HG02973 (cell line): ENCODE measurements around the gene SSC4D.
"Not testable (repeated sequence)": the region's sequence is repeated elsewhere in the genome, so short reads cannot be mapped to it uniquely, and the experiment has no call there.

Source experiments
- ATAC-seq: cut with Tn5 transposase; IDR thresholded peaks from one replicate; pipeline ENCODE4 v1.9.1; 2021; ENCODE audit warnings: moderate library complexity; ENCODE audit not compliant: unreplicated experiment

SSC4D gene

DNA sequence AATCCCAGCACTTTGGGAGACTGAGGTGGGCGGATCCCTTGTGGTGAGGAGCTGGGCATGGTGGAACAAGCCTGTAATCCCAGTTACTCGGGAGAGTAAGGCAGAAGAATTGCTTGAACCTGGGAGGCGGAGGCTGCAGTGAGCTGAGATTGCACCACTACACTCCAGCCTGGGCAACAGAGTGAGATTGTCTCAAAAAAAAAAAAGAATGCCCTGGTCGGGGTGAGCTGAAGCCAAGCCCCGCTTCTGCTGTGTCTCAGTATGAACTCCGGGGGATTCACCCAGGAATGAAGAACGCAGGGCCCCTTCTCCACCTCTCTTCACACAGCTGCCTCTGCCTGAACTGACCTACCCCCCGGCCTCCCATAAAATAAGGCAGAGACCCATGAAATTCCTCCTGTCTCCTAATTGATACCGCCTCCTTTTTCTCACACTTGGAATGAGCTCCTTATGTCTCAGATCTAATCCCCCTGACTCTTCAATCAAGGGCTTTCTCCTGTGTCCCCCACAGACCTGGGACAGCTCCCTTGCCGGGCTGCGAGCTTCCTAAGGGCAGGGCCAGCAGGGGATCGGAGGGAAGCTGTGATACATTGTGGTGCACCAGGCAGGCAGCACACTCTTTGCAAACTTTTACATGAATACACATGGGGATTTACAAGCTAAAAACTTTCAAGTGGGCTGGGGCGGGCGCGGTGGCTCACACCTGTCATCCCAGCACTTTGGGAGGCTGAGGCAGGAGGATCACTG is 14.3 kb upstream of the SSC4D start:
- no peak for ATAC-seq

DNA sequence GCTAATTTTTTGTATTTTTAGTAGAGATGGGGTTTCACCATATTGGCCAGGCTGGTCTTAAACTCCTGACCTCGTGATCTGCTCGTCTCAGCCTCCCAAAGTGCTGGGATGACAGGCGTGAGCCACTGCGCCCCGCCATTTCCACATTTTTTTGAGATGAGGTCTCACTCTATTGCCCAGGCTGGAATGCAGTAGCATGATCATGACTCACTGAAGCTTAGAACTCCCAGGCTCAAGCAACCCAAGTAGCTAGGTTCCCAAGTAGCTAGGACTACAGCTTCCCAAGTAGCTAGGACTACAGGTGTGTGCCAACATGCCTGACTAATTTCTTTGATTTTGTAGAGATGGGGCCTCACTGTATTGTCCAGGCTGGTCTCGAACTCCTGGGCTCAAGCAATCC is 11.6 kb upstream of the SSC4D start:
- not testable (repeated sequence) for ATAC-seq

DNA sequence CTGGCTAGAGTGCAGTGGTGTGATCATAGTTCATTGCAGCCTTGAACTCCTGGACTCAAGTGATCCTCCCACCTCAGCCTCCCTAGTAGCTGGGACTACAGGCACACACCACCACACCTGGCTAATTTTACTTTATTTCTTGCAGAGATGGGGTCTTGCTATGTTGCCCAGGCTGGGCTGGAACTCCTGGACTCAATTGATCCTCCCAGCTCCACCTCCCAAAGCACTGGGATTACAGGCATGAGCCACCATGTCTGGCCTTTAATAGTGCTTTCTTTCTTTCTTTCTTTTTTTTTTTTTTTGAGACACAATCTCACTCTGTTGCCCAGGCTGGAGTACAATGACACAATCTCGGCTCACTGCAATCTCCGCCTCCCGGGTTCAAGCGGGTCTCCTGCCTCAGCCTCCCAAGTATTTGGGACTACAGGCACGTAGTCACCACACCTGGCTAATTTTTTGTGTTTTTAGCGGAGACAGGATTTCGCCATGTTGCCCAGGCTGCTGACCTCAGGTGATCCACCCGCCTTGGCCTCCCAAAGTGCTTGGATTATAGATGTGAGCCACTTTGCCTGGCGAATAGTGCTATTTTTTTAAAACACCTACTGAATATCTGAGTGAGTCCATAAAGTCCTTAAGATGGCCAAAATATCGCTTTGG is 8.3 kb upstream of the SSC4D start:
- ATAC-seq = not testable (repeated sequence)

DNA sequence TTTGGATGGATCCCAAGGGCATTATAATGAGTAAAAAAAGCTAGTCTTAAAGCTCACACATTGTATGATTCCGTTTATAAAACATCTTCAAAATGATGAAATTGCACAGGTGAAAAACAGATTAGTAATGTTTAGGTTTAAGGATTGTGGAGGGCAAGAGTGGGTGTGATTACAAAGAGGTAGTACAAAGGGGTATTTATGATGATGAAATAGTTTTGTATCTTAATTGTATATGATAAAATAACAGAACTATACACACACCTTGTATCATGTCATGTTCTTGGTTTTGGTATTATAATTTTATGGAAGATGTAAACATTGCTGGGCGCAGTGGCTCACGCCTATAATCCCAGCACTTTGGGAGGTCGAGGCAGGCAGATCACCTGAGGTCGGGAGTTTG is 2.8 kb upstream of the SSC4D start:
- no peak for ATAC-seq

DNA sequence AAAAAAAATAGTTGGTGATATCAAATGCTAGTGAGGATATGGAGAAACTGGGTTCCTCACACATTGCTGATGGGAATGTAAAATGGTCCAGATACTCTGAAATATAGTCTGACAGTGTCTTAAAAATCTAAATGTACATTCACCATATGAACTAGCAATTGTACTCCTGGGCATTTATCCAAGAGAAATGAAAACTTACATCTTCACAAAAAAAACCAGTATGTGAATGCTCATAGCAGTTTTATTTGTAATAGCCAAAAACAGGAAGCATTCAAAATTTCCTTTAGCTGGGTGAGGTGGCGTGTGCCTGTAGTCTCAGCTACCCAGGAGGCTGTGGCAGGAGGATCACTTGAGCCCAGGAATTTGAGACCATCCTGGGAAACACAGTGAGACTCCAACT is 2.1 kb upstream of the SSC4D start:
- ATAC-seq = no peak

DNA sequence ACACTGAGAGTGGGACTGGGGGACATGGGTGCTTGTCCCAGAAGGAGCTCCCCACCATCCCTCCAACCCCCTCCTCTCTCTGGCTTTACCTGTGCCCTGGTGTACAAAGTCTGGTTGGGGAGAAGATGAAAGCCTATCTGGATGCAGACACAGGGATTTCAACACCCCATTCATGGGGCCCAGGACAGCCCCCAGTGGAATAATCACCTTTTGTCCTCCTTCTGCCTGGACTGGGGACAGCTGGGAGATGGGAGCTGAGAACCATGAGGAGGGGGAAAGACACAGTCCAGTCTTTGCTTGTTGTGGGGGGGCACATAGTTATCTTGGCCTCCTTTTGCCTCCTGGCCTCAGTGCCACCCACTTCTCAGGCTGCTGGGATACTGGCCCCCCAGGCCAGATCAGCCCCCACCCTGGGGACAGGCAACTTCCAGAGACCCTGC is 1.4 kb downstream of the SSC4D start:
- ATAC-seq = no peak

DNA sequence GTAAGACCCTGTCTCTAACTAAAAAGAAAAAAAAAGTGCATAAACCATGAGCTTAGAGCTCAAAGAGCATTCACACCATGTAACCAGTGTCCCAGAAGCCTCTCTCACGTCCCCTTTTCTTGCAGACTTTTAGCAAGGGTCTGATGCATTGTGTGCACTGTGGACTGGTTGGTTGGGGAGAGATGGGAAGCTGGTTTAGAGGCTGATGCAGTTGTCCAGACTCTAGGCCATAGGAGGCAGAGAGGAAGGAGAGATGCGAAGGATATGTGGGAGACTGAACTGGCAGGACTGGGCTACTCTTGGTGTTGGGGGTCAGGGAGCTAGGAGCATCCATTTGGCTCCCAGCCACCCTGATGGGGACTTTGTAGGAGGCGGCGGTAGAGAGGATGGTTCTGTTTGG is 1.8 kb downstream of the SSC4D start:
- no peak for ATAC-seq

DNA sequence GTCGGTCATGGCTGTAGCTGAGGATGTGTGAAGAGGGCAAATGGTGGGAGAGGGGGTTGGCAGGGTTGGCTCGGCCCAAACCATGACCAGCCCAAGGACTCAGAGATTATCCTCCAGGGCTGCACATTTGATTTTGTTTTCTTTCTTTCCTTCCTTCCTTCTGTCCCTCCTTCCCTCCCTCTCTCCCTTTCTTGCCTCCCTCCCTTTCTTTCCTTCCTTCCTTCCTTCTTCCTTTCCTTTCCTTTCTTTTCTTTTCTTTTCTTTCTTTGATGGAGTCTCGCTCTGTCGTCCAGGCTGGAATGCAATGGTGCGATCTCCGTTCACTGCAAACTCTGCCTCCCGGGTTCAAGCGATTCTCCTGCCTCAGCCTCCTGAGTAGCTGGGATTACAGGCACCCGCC is 3.8 kb downstream of the SSC4D start:
- no peak for ATAC-seq

DNA sequence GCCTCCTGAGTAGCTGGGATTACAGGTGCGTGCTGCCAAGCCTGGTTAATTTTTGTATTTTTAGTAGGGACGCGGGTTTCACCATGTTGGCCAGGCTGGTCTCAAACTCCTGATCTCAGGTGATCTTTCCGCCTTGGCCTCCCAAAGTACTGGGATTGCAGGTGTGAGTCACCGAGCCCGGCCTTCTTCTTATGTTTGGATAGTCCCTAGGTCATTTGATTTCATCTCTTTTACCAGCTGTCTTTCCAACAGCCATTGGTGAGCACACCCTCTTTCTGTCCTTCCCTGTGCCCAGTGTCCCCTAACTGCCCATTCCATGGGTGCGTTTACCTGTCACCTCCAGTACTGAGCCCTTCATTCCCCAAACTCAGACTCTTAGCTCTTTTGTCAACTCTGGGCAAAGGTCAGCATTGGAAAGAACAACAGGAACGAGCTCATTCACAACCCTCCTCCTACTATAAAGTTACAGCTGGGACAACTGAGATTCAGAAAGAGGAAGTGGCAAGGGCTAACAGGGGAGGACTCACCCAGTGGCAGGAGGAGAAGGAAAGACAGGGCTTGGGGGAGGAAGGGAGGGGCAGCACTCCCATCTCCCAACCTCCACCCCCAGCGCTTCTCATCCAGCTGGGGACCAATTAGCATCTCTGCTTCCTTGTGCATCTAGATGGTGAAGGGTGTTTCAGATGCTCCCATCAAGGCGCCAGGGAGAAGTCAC is 5.6 kb downstream of the SSC4D start:
- ATAC-seq = no peak

DNA sequence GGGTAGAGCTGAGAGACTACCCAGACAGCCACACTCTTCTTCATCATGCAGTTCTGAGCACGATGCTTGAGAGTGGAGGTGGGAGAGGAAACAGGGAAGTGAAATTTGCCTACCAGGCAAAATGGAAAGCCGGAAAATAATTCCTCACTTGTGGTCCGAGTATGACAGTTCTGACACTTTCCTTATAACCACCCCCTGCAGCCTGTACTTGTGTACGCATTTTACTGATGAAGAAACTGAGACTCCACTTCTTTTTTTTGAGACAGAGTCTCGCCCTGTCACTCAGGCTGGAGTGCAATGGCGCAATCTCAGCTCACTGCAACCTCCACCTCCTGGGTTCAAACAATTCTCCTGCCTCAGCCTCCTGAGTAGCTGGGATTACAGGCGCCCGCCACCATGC is 6.4 kb downstream of the SSC4D start:
- ATAC-seq = not testable (repeated sequence)

DNA sequence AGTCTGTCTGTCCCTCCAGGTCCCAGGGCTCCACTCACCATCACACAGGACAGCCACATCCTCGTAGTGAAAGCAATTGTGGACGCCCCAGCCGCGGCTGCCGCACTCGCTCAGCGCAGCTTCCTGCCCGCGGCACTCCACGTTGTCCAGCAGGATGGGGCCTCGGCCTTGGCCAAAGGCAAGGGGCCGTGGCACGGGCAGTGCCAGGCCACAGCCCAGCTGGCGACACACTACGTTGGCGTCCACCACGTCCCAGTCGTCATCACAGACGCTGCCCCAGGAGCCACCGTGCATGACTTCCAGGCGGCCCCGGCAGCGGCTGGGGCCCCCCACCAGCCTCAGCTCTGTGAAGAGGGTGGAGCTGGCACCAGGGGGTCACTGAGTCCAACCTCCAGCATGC is 9.2 kb downstream of the SSC4D start:
- no peak for ATAC-seq

DNA sequence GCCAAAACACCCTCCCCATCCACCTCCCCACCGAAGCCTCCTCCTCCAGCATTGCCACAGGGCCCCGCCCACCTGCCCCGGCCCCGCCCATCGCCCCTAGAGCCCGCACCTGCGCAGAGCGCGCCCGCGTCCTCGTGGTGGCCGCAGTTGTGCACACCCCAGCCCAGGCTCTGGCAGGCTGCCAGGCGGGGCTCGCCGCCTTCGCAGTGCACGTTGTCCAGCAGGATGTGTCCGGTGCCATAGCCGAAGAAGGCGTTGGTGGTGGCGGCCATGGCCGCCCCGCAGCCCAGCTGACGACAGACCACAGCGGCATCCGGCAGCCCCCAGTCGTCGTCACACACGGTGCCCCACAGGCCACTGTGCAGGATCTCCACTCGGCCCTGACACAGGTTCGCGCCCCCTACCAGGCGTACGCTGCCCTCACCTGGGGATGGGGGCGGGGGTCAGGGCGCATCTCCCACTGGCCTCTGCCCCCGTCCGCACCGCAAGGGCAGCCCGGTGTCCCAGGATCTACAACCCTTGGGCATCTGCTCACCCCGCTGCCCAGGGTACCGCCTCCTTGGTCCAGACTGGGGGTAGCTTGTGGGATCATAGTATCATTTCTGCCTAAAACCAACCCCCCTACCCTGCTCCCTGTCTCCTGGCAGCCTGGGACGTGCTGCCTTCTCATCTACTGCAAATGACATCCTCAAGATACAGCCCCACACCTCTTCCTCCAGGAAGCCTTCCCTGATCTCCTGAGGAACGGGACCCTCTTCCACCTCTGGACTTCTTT is 11.9 kb downstream of the SSC4D start:
- ATAC-seq = no peak

DNA sequence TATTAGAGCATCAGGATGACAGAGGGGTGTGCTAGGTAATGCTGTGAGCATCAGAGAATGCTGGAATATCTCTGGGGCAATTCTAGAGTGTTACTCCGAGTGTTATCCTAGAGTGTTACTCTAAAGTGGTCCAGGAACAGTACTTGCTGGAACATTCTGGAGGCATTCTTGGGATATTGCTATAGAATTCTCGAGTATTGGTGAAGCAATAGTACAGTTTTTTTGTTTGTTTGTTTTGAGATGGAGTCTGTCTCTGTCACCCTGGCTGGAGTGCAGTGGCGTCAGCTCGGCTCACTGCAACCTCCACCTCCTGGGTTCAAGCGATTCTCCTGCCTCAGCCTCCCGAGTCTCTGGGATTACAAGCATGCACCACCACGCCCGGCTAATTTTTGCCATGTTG is 12.6 kb downstream of the SSC4D start:
- ATAC-seq = no peak

DNA sequence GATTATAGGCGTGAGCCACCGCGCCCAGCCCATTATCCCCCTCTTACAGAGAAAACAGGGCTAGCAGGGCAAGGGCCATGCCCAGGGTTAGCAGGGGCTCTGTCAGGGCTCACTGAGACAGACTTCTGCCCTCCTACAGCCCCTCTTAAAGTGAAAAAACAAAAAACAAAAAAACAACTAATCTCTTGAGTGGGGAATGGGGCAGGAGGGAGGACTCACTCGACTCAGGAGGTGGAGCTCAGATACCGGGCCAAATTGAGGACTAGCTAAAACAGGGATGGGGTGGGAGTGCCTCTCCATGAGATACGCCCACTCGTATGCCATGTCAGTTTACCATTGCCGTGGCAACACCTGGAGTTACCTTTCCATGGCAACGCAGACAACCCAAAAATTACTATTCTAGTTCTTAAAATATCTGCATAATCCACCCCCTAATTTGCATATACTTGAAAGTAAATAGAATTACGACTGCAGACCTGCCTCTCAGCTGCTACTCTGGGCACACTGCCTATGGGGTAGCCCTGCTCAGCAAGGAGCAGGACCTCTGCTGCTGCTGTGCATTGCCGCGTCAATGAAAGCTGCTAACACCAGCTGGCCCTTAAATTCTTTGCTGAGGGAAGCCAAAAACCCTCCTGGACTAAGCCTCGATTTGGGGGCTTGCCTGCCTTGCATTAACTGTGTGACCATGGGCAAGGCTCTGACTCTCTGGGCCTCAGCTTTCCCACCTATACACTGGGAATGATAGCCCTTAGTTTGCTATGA is 13.4 kb downstream of the SSC4D start:
- no peak for ATAC-seq

DNA sequence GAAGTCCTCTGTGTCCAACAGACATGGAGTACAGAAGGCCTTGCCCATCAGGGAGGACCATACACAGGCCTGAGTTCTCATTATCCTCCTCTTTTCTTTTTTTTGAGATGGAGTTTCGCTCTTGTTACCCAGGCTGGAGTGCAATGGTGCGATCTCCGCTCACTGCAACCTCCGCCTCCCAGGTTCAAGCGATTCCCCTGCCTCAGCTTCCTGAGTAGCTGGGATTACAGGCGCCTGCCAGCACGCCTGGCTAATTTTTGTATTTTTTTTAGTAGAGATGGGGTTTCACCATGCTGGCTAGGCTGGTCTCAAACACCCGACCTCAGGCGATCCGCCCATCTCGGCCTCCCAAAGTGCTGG is 13.9 kb downstream of the SSC4D start:
- ATAC-seq = not testable (repeated sequence)

DNA sequence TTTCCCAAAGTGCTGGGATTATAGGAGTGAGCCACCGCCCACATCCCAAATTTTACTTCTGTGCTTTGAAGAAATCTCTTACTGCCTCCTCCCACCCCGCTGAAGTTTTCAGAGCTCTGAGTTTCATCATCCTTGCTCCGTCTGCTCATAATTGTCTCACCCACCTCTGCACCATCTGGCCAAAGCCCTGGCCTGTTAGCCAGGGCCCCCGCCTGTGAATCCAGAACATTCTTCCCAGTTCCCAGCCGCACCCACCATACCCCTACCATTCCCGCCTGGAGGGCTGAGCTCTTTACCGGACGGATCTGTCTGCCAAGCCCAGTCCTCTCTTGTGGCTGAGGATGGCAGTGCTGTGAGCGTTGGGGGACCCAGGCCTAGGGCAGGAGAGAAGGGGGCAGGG is 14.5 kb downstream of the SSC4D start:
- ATAC-seq = no peak

DNA sequence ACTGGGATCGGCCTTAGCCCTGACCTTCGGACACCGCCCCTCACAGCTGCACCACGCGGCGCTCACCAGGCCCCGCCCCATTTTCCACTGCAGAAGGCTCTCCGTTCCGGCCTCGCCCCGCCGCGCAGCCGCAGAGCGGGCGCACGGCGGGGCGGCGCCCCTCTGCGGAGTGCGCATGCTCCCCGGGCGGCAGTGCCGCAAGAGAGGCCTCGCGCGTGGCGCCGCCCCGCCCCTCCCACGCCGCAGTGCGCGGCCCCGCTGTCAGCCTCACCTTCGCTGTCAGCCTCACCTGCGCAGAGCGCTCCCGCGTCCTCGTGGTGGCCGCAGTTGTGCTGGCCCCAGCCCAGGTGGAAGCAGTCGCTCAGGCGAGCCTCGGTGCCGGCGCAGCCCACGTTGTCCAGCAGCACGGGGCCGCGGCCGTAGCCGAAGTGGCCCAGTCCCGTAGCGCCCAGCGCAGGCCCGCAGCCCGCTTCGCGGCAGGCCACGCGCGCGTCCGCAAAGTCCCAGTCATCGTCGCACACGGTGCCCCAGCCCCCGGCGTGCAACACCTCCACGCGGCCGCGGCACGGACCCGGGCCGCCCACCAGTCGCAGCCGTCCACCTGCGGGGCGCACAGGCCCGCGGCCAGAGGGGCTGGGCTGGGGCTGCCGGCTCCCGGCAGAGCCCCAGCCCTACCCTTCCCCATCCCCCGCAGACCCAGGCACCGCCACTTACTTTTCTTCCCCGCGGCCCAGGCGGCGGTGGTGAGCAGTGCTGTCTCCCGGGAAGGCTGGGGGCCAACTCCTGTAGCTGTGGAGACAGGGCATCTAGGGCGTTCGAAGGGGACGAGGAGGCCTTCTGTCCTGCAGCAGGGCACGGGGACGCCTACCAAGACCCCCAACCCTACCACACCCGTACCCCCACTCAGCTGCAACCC is 16.1 kb downstream of the SSC4D start:
- peak; percentile 80 for ATAC-seq

DNA sequence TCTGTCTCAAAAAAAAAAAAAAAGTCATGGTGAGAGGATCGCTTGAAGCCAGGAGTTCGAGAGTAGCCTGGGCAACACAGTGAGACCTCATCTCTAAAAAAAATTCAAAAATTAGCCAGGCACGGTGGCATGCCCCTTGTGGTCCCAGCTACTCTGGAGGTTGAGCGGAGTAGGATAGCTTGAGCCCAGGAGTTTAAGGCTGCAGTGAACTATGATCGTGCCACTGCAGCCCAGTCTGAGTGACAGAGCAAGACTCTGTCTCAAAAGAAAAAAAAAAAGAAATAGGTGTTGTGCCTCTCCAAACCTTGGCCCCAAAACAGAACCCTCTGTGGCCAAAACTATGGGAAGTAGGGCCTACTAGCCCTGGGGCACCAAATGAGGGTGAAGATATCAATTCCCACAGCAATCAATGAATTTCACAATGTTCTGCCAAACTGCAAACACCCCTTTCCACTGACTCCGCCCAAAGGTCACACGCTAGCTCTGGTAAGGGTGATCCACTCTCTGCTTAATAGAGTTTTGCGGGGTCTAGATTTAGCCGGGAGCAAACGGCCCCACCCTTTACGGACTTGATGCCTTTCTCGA is 16.9 kb downstream of the SSC4D start:
- ATAC-seq = no peak

DNA sequence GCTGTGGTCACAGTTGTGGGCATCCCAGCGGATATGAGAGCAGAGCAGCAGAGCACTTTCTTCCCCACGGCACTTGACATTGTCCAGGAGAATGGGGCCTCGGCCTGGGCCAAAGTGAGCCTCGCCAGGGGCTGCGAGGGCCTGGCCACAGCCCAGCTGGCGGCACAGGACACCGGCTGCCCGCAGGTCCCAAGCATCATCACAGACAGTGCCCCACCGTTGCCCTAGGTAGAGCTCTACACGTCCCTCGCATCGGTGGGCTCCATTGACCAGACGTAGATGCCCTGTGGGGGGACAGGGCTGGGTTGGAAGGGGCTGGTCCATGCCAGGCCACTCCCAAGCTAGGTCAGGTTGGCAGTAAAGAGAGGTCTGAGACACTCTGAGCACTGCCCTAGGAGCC is 19.4 kb downstream of the SSC4D start:
- ATAC-seq = no peak
